Kidney (tissue), 14 donors: ENCODE data around the gene TENT5C. TPM values are rescaled to one million over a fixed set of nuclear protein-coding genes. Genes with fewer than 3 reads are reported as not detected.

ENCODE experiments used
- DNase-seq, 5 donors: peaks; one replicate each; pipeline ENCODE4 v3.0.0-alpha.2; 2013 to 2020
- FAIRE-seq: peaks from 2 replicates; lab custom pipeline; 2012; peaks lifted over from hg19 to GRCh38; lab: Jason Lieb, UNC
- H3K27ac ChIP-seq, 2 donors: one replicate each; pipeline ENCODE4 v1.7.0; 2013; ENCODE audit warnings: low read depth in 2 of 2, low read length in 2 of 2, inconsistent platforms in 1 of 2
- H3K27me3 ChIP-seq: one replicate; pipeline ENCODE4 v1.7.1; 2013; ENCODE audit warnings: low read length, inconsistent platforms; ENCODE audit not compliant: control insufficient read depth, insufficient read depth
- H3K36me3 ChIP-seq, 3 donors: one replicate each; pipeline versions ENCODE4 v1.7.0 to v1.7.1; 2013; ENCODE audit warnings: low read length in 3 of 3, control low read depth in 1 of 3, inconsistent platforms in 1 of 3; ENCODE audit not compliant: insufficient read depth in 3 of 3, control insufficient read depth in 2 of 3
- H3K4me1 ChIP-seq, 3 donors: one replicate each; pipeline versions ENCODE4 v1.7.0 to v1.7.1; 2013; ENCODE audit warnings: low read length in 3 of 3, inconsistent platforms in 1 of 3, low read depth in 1 of 3; ENCODE audit not compliant: control insufficient read depth in 2 of 3, insufficient read depth in 2 of 3
- H3K4me3 ChIP-seq, 3 donors: one replicate each; pipeline versions ENCODE4 v1.7.0 to v1.8.1; 2013; ENCODE audit warnings: low read length in 3 of 3, control low read depth in 1 of 3, inconsistent platforms in 1 of 3
- H3K9ac ChIP-seq, 3 donors: one replicate each; pipeline versions ENCODE4 v1.7.0 to v1.7.1; 2013; ENCODE audit warnings: low read length in 3 of 3, control low read depth in 1 of 3, inconsistent platforms in 1 of 3
- H3K9me3 ChIP-seq, 3 donors: one replicate each; pipeline versions ENCODE4 v1.7.0 to v1.7.1; 2013; ENCODE audit warnings: low read length in 3 of 3, control low read depth in 1 of 3, inconsistent platforms in 1 of 3; ENCODE audit not compliant: control insufficient read depth in 2 of 3, insufficient read depth in 1 of 3
- CTCF ChIP-seq: IDR thresholded peaks from 3 replicates; pipeline ENCODE4 v1.5.1; 2012; ENCODE audit warnings: mild to moderate bottlenecking, moderate library complexity, borderline replicate concordance; ENCODE audit not compliant: insufficient read depth; ENCODE audit errors: extremely low read depth
- intact Hi-C: fragments of 100-400 bp; cut with DNase I; formaldehyde crosslinking; loops from one replicate; pipeline ENCODE4 v1.11.1; 2022
- polyA plus RNA-seq: library from polyadenylated mRNA; stranded (reverse); fragments of 350-450 nt; fragmentation: Illumina TruSeq; extraction: RNeasy Lipid Tissue Mini Kit (QIAGEN cat#74804); gene quantifications from one replicate; pipeline ENCODE4 v1.2.3, GENCODE V29; 2014; ENCODE audit warnings: low read depth, low replicate concordance; ENCODE audit not compliant: insufficient read depth
- total RNA-seq: library from RNA; stranded (reverse); fragmentation: NEBNext Ultra II Directional; extraction: Animal tissue kit (Norgen Biotek cat#: 25700); gene quantifications from one replicate; pipeline ENCODE4 v1.2.1, GENCODE V29; 2021
- donor health status: control.
- donor health status: control.
- donor health status: control.
- donor health status: control.
- donor health status: control.
- donor health status: DM: yes; HTN: yes; CAD: no.
- donor health status: Normal renal cell carcinoma (clear cell type).

Gene TENT5C
- total and polyA plus RNA-seq, 2 donors from 2014 or later, result 6.1 to 22.2 TPM

GRCh38 chr1:117672756-117673155, 66.9 kb downstream of the TENT5C start:
- Histone ChIP-seq H3K9me3 (no peaks in the 10 kb centered on the region), H3K36me3 (no peaks in the 10 kb centered on the region), H3K4me3 (no peak overlapping the region), H3K9ac (no peak overlapping the region), H3K27me3 (no peaks in the 10 kb centered on the region), H3K4me1 (peaks cover 0 to 2% (median 0%) of the 10 kb centered on the region in 3 donors), H3K27ac (no peak overlapping the region)
- no peak for TF ChIP-seq CTCF
- no peak for DNase-seq
- intact Hi-C loops, result no loop called here
- no peak for FAIRE-seq

GRCh38 chr1:117673405-117673804, 67.6 kb downstream of the TENT5C start:
- intact Hi-C loops, result no loop called here

GRCh38 chr1:117674521-117675400, 68.9 kb downstream of the TENT5C start:
- no peaks in the 10 kb centered on the region for H3K36me3 ChIP-seq
- H3K9ac ChIP-seq, result no peak overlapping the region
- FAIRE-seq (no peak), DNase-seq (no peak)
- TF ChIP-seq CTCF, result no peak
- no peak overlapping the region for H3K4me3 ChIP-seq
- no peak overlapping the region for H3K27ac ChIP-seq
- H3K4me1 ChIP-seq, result peaks cover 0 to 5% (median 0%) of the 10 kb centered on the region in 3 donors
- no peaks in the 10 kb centered on the region for H3K9me3 ChIP-seq
- H3K27me3 ChIP-seq, result no peaks in the 10 kb centered on the region
- intact Hi-C loops, result no loop called here

More at GRCh38 chr1:117673405-117673804, 67.6 kb downstream of the TENT5C start:
- DNase-seq (no peak), FAIRE-seq (no peak)
- Histone ChIP-seq H3K27ac (no peak overlapping the region), H3K4me3 (no peak overlapping the region), H3K9ac (no peak overlapping the region), H3K36me3 (no peaks in the 10 kb centered on the region), H3K27me3 (no peaks in the 10 kb centered on the region), H3K4me1 (peaks cover 0 to 5% (median 0%) of the 10 kb centered on the region in 3 donors), H3K9me3 (no peaks in the 10 kb centered on the region)
- no peak for TF ChIP-seq CTCF
